ENCODE results near the gene PDIA5. TPM values are rescaled to one million over a fixed set of nuclear protein-coding genes. Genes with fewer than 3 reads are reported as not detected.

Gene PDIA5
- total RNA-seq, 4 donors from 2014 or later = 4.6 to 17.1 (median 5.3) TPM

DNA sequence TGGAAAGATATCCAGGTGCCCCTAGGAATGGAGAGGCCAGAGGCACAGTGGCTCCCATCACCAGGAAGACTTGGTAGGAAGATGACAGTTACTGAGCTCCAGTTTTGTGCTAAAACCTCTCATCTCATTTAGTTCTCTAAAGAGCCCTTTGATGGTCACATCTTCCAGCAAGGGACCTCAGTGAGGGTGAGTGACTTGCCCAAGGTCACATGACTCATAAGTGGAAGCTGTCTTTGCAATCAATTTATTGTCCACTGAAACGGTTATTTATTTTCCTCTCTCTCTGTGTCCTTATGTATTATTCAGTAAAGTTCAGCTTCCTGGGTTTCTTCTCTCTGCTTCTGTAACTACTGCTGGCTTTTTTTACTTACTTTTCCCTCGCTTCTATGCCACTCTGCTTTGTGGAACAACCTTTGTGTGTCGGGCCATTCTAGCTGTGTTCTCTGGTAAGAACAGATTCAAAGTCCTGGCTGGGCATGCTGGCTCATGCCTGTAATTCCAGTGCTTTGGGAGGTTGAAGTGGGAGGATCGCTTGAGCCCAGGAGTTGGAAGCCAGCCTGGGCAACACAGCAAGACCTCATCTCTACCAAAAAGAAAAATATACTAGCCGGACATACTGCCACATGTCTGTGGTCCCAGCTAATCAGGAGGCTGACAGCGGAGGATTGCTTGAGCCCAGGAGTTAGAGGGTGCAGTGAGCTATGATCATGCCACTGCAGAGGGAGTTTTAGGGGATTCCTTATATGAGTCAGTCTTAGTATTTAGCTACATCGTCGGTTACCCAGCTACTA lies 55.9 kb downstream of the PDIA5 start:
- TF ChIP-seq, protein P1, sequence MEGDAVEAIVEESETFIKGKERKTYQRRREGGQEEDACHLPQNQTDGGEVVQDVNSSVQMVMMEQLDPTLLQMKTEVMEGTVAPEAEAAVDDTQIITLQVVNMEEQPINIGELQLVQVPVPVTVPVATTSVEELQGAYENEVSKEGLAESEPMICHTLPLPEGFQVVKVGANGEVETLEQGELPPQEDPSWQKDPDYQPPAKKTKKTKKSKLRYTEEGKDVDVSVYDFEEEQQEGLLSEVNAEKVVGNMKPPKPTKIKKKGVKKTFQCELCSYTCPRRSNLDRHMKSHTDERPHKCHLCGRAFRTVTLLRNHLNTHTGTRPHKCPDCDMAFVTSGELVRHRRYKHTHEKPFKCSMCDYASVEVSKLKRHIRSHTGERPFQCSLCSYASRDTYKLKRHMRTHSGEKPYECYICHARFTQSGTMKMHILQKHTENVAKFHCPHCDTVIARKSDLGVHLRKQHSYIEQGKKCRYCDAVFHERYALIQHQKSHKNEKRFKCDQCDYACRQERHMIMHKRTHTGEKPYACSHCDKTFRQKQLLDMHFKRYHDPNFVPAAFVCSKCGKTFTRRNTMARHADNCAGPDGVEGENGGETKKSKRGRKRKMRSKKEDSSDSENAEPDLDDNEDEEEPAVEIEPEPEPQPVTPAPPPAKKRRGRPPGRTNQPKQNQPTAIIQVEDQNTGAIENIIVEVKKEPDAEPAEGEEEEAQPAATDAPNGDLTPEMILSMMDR (IDR thresholded peaks at IDR 0.05) = no peak
- no peak for TF ChIP-seq POLR2A (IDR thresholded peaks at IDR 0.05)
- intact Hi-C loops (cut with DNase I; ENCODE audit: low total_unique reads) = no loop called here
- no peak overlapping the region for H3K4me3 ChIP-seq (ENCODE audit: low read depth, poor library complexity, severe bottlenecking)
- WGBS, 2 donors = 53 to 56% methylated on average over 8 of the region's 8 CpGs
- DNase-seq (ENCODE audit: low spot score in 2 of 2) = no peak

DNA sequence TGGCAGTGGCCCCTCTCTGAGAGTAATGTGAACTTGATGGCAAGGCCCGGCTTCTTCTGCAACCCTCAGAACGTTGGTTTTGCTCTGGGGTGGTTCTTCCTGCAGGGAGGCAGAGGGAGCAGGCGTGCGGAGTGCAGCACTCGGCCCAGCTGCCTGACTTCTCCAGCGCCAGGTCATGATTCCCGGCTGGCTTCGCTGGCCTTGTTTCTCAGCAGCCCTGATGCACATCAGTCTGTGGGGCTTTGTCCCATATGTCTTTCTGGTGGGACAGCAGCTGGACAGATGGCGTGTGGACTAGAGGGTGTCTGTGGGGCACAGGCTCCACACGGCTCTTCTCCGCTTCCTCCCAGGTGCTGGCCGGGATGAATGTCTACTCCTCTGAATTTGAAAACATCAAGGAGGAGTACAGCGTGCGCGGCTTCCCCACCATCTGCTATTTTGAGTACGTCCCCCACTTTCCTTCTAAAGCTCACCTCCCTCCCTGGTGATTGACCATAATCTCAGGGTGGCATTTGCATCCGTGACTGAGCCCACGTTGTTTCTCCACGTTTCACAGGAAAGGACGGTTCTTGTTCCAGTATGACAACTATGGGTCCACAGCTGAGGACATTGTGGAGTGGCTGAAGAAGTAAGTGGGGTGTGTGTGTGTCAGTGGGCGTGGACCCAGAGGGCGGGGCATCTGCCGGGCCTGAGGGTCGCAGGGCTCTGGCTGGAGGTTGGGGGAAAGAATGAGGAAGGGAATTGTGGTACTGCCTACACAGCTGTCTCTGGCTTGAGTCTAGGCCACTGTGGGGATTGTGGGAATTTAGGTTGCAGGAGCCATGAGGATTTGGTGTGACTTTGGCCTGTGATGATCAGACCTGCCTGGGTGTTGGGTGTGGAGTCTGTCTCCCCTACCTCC lies 57.1 kb downstream of the PDIA5 start:
- DNase-seq (ENCODE audit: low spot score in 2 of 2) = no peak
- TF ChIP-seq POLR2A (IDR thresholded peaks at IDR 0.05) = no peak
- TF ChIP-seq, protein P1 (IDR thresholded peaks at IDR 0.05) = no peak
- intact Hi-C loops (cut with DNase I; ENCODE audit: low total_unique reads) = no loop called here
- WGBS, 2 donors = 83 to 90% methylated on average over 24 of the region's 24 CpGs
- no peak overlapping the region for H3K4me3 ChIP-seq (ENCODE audit: low read depth, poor library complexity, severe bottlenecking)

DNA sequence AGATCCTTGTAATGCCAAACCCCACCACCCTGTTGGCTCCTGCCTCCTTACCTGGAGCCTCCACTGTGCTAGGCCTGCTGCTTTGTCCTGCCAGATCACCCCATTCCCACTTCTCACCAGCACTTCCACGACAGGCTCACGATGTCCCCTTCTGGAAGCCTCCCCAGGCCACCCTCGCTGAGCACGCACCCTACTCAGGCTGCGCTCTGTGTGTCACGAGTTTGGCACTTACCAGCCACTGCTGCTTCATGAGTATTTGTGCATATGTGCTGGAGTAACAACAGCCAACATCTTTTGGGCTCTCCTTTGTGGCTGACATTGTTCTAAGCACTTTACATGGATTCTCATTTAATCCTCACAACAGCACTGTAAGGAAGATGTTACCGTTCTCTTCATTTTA lies 58.1 kb downstream of the PDIA5 start:
- 92 to 96% methylated on average over 7 of the region's 7 CpGs for WGBS, 2 donors
- intact Hi-C loops (cut with DNase I; ENCODE audit: low total_unique reads) = no loop called here
- no peak overlapping the region for H3K4me3 ChIP-seq (ENCODE audit: low read depth, poor library complexity, severe bottlenecking)
- DNase-seq (ENCODE audit: low spot score in 2 of 2) = no peak
- TF ChIP-seq, protein P1 (IDR thresholded peaks at IDR 0.05) = no peak
- TF ChIP-seq POLR2A (IDR thresholded peaks at IDR 0.05) = no peak

DNA sequence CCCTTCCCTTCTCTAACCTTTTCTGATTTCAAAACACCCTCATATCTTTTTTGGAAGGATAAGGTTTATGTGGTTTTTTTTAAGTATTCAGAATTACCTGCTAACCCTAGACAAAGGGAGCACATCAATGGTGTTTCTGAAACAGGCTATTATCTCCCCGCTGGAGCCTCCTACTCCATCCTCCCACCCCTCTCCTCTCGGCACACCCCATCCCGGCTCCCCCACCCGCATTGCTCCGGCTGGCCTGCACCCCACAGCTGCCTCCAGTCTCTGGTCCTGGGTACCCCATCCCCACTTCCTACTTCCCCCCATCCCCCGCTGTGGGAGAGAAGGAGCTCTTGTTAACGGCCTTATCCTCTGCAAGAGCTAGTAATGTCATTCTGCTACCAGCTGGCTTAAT lies 59.2 kb downstream of the PDIA5 start:
- WGBS, 2 donors = 76 to 85% methylated on average over 7 of the region's 7 CpGs
- intact Hi-C loops (cut with DNase I; ENCODE audit: low total_unique reads) = no loop called here
- no peak for DNase-seq (ENCODE audit: low spot score in 2 of 2)
- no peak overlapping the region for H3K4me3 ChIP-seq (ENCODE audit: low read depth, poor library complexity, severe bottlenecking)
- TF ChIP-seq POLR2A (IDR thresholded peaks at IDR 0.05) = no peak

DNA sequence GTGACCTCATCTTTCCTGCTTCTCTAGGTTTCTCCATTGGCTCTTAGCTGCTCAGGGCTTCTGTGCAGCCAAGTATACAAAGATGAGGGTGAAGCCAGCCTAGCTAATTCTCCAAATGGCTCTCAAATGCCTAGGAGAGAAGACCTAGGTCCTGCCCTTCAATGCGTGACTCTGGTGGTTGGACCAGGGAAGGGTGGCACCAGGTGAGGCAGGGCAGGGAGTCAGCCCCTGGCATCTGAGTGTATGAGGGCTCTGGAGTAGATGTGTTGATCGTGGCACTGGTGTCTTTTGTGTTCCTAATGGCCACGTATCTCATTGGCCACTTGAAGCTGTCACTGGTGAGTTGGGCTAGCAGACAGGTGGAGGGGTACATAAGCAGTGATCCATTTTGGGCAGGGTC lies 59.8 kb downstream of the PDIA5 start:
- no peak for DNase-seq (ENCODE audit: low spot score in 2 of 2)
- TF ChIP-seq POLR2A (IDR thresholded peaks at IDR 0.05) = no peak
- TF ChIP-seq, protein P1 (IDR thresholded peaks at IDR 0.05) = no peak
- H3K4me3 ChIP-seq (ENCODE audit: low read depth, poor library complexity, severe bottlenecking) = no peak overlapping the region
- intact Hi-C loops (cut with DNase I; ENCODE audit: low total_unique reads) = no loop called here
- WGBS, 2 donors = 90 to 98% methylated on average over 3 of the region's 3 CpGs

DNA sequence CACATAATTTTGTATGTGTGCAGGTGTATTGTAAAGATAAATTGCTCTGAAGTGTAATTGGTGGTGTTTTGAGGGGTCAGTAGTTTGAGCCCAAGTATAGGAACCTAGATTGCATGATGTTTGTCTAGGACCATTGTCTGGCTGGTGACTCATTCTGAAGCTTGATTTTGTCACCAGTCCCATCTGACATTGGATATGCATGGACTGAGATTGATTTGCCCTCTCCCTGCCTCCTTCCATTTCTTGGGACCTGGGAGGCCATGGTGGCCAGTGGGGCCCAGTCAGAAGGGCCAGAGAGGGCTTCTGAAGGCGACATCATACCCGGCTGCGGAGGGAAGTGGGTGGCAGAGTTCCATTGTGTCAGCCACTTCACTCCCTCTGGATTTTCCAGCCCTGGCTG lies 62.3 kb downstream of the PDIA5 start:
- no peak for DNase-seq (ENCODE audit: low spot score in 2 of 2)
- WGBS, 2 donors = 88% methylated on average over 3 of the region's 3 CpGs
- no peak overlapping the region for H3K4me3 ChIP-seq (ENCODE audit: low read depth, poor library complexity, severe bottlenecking)
- intact Hi-C loops (cut with DNase I; ENCODE audit: low total_unique reads) = no loop called here
- no peak for TF ChIP-seq POLR2A (IDR thresholded peaks at IDR 0.05)
- TF ChIP-seq, protein P1 (IDR thresholded peaks at IDR 0.05) = no peak
